ENCODE measurements around the gene PAXX.

PAXX gene

GRCh38 chr9:136953771-136954269 is 38.4 kb upstream of the PAXX start:
- DNase-seq, result no peak

GRCh38 chr9:136954270-136955083 is 37.7 kb upstream of the PAXX start:
- no peak for DNase-seq

- no peak for DNase-seq
These were observed 36.9 kb upstream of the PAXX start for GRCh38 chr9:136955202-136955942.

- DNase-seq, result no peak
These were observed 36.3 kb upstream of the PAXX start for GRCh38 chr9:136955943-136956335.

GRCh38 chr9:136956604-136957003 is 35.6 kb upstream of the PAXX start:
- no peak for DNase-seq

- no peak for DNase-seq
These were observed 34.8 kb upstream of the PAXX start for GRCh38 chr9:136957461-136957860.

GRCh38 chr9:136957901-136958300 is 34.3 kb upstream of the PAXX start:
- no peak for DNase-seq

GRCh38 chr9:136958473-136958872 is 33.7 kb upstream of the PAXX start:
- DNase-seq, result no peak

- DNase-seq, result no peak
These were observed 33.0 kb upstream of the PAXX start for GRCh38 chr9:136958898-136959850.

GRCh38 chr9:136960212-136960937 is 31.8 kb upstream of the PAXX start:
- DNase-seq, result no peak

- no peak for DNase-seq
These were observed 31.3 kb upstream of the PAXX start for GRCh38 chr9:136960938-136961275.

- no peak for DNase-seq
These were observed 30.8 kb upstream of the PAXX start for GRCh38 chr9:136961279-136962065.

GRCh38 chr9:136962163-136962562 is 30.1 kb upstream of the PAXX start:
- no peak for DNase-seq

- DNase-seq, result no peak
These were observed 29.4 kb upstream of the PAXX start for GRCh38 chr9:136962701-136963248.

- no peak for DNase-seq
These were observed 28.9 kb upstream of the PAXX start for GRCh38 chr9:136963341-136963740.

GRCh38 chr9:136963751-136964150 is 28.5 kb upstream of the PAXX start:
- DNase-seq, result no peak

GRCh38 chr9:136964171-136964689 is 28.0 kb upstream of the PAXX start:
- no peak for DNase-seq

- no peak for DNase-seq
These were observed 27.3 kb upstream of the PAXX start for GRCh38 chr9:136964833-136965422.

GRCh38 chr9:136965771-136966484 is 26.3 kb upstream of the PAXX start:
- DNase-seq, result no peak
